GM19043 (cell line): Measurements from ENCODE around the gene APOD.

Experiments used
- ATAC-seq: cut with Tn5 transposase; IDR thresholded peaks from one replicate; pipeline ENCODE4 v1.9.1; 2021; ENCODE audit warnings: low read depth; ENCODE audit not compliant: unreplicated experiment

Gene APOD

DNA sequence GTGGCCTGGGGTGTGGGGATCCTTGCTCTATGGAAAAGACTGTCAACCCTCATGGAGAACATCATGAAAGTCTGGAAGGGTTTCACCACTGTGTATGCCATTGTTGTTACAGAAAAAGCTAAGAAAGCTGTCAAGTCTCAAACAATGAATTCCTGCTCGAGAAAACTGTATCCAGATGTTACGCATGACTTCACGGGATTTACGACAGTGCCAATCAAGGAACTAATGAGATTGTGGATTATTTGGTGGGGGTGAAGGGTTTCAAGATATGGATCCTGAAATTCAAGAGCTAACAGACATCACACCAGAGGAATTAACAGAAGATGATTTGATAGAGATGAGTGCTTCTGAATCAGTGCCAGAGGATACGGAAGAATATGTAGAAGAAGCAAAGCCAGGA, 48.4 kb downstream of the APOD start:
- ATAC-seq = no peak

DNA sequence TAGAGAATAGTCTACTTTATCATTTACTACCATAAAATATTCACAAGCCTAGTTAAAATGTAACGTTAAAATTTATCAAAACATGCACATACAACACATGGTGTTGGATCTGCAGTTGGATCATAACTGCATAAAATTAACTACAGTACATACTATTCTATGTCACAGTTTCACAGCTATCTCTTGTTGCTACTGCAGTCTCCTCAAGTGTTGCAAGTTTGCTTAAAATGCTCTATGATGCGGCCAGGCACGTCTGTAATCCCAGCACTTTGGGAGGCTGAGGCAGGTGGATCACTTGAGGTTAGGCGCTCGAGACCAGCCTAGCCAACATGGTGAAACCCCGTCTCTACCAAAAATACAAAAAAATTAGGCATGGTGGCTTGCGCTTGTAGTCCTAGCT, 50.9 kb downstream of the APOD start:
- no peak for ATAC-seq

DNA sequence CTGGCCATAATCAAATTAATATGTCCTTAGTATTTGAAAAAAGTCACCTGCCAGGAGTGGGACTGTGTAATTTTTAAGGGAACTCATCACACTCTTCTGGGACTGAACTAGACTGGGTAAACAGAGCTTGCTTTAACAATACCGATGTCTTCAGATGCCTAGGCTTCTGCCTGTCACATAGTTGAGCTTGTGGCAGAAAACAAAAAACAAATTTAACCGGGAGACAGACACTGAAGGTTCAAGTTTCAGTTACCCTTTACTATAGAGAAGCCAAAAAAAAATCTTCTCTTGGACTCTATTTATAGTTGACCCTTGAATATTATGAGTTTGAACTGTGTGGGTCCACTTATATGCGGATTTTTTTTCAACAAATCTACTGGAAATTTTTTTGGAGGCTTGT, 51.4 kb downstream of the APOD start:
- no peak for ATAC-seq

DNA sequence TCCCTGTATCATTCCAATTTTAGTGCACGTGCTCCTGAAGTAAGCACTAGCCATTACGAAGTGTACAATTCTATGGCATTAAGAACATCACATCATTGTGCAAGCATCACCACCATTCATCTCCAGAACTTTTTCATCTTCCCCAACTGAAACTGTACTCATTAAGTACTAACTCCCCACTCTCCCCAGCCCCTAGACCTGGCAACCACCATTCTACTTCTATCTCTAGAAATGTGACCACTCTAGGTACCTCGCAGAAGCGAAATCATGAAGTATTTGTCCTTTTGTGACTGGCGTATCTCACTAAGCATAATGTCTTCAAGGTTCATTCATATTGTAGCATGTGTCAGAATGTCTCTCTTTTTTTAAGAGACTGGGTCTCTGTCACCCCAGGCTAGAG, 52.1 kb downstream of the APOD start:
- no peak for ATAC-seq

- no peak for ATAC-seq
These were observed 57.2 kb downstream of the APOD start for GRCh38 chr3:195526492-195526891.

- no peak for ATAC-seq
These were observed 59.4 kb downstream of the APOD start for GRCh38 chr3:195524171-195524896.

- no peak for ATAC-seq
These were observed 61.3 kb downstream of the APOD start for GRCh38 chr3:195522254-195523023.
